Measurements from ENCODE around the gene GTSF1L.
"Not testable (repeated sequence)": the region's sequence is repeated elsewhere in the genome, so short reads cannot be mapped to it uniquely, and the experiment has no call there.

GTSF1L gene

DNA sequence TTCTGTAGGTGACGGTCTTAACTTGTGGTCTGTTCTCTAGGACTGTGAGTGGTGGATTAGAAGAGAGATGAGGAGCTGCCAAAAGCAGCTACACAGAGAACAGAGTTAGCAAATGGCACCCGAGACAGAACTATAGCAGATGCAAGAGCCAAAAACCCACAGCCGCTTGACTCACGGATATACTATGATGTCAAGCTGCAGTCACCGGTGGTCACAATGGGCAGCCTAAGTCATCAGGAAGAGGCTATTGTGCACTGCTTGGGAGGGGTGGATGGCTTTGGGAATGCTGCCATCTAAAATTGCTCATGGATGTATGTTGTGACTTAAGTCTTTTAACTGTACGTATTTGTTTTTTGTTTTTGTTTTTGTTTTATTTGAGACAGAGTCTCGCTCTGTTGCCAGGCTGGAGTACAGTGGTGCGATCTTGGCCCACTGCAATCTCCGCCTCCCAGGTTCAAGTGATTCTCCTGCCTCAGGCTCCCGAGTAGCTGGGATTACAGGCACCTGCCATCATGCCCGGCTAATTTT is at the start of gene GTSF1L:
GTSF1L (minus strand) TSS at position 192 of the 528 bp plus-strand sequence. CDS start 308 bp downstream, outside the sequence.
- no peak for DNase-seq

DNA sequence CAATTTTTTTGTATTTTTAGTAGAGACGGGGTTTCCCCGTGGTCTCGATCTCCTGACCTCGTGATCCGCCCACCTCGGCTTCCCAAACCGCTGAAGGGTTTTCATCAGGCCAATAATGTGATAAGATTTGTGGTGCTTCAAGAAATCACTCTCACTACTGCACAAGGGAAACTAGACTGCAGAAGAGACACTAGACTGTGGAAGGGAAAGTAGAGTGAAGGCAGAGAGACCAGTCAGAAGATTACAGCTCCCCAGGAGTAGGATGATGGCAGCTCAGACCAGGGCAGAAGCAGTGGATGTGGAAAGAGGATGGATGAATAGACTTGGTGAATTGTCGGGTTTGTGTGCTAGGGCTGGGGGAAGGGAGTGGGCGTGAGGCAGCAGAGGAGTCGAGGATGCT is 48.0 kb upstream of the GTSF1L start:
- no peak for DNase-seq

DNA sequence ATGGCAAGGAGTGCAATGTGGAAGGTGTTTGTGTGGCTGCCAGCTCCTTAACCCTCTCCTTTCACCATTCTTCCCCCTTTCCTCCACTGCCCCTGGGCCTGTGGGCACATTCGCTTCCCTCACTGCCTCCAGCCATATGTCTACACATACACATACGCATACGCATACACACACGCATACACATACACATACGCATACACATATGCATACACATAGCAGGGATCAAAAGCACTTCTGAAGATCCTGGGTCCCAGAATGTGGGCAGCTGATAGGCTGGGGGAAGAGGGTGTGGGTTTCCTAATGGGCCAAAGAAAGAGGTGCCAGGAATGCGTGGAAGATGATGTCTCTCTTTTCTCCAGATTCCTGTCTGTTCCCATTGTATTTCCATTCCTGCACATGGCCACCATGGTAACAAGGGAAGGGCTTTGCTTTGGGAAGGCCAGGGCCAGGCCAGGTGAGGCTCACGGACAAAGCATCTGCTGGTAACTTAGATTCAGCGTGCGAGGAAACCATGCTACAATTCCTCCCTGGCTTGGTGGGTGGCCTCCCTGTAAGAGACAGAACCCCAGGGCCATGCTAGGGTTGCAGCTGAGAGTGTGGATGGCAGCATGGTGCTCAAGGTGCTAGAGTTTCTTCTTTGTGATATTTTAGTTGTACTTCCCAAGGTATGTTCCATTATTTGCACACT is 44.8 kb upstream of the GTSF1L start:
- DNase-seq, result no peak

DNA sequence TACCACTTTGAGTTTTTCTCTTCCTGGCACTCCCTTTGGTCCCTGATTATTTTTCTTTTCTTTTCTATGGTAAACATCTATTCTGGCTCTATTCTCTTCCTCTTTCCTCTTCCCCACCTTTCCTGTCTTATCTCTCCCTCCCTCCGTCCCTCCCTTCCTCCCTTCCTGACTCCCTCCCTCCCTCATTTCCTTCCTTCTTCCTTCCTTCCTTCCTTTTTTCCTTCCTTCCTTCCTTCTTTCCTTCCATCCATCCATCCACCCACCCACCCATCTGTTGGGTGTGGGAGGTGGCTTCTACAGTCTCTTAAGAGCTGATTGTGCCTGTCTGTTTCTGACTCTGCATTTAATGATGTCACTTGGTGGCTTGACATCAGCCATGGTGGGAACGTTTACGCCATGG is 43.5 kb upstream of the GTSF1L start:
- no peak for DNase-seq

DNA sequence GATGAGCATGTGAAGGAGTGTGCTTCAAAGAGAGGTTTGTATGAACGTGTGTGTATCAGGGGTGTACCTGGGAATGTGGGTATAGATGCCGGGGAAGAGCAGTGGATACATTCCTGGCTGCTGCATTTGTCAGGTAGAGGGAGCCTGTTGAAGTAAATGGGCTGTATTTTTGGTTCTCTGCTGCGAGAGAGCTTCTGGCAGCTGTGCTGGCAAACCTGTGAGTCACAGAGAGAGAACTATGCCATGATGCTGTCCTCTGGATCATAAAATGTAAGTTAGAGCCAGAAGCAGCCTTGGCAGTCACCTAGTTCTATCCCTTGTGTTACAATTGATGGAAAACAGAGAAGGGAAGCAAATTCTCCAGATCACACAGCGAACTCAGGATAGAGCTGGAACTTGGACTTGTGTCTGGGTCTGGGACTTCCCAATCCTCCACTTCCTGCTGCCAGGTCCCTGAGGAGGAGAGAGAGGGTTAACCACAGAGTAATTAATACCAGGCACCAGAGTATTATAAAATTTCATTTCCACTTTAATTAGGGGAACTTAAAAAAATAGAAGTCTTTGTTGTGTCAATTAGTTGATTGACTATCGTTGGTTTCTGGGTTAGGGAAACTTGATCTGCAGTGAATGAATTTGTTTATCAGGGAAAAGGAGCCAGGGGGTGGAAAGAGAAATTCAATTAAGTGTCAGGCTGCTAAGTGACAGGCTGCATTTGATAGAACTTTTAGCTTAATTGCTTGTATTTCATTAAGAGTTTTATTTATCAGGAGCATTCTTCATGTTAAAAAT is 41.1 kb upstream of the GTSF1L start:
- DNase-seq, result no peak

DNA sequence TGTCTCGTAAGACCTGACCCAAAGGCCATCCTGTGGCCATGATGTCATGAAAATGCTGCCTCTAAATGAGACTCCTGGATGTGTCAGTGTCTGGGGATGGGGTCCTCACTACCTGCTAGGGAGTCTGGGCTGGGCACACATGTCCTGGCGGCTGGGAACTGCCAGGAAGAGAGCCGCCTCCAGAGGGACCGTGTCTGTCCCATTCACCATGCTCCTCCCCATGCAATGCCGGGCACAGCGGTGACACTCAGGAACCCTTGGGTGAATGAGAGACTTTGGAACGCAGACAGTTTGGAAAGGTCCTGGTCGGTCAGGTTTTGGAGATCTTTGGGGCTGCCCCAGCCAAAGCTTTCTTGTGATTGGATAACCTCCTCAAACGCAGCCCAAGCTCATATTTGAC is 40.1 kb upstream of the GTSF1L start:
- no peak for DNase-seq

DNA sequence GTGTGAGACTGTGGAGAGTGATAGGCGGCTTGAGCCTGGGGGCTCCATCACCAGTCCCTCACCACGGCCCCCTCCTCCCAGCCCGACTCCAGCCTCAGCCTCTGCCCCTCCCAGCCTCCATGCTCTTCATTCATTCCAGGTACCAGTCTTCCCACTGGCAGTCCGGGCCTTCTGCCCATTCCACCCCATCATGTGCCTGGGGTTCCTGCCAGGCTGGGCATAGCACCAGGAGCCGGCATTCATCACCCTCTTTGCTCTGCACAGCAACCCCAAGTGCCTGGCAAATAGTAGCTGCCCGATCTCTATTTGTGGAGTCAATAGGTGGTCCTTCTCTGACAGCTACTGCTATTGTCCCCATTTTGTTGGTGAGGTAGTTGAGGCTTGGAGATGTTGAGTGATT is 39.6 kb upstream of the GTSF1L start:
- no peak for DNase-seq

DNA sequence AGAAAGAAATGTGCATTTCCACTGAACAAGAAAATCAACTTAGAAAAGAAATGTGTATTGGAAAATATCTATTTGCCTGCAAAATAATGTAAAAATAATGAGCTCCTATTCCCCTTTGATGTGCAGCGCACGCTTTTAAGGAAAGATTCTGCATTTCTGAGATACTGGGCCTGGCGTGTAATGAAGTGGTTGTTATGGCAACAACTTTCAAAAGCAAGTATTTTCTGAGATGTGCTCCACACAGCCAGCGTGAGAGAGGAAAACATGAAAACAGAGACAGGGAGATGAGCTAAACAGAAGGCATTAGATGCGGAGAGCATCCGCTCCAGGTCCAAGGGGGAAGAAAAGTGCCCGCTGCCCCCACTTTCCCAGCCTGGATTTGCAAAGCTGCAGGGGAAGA is 39.1 kb upstream of the GTSF1L start:
- no peak for DNase-seq

DNA sequence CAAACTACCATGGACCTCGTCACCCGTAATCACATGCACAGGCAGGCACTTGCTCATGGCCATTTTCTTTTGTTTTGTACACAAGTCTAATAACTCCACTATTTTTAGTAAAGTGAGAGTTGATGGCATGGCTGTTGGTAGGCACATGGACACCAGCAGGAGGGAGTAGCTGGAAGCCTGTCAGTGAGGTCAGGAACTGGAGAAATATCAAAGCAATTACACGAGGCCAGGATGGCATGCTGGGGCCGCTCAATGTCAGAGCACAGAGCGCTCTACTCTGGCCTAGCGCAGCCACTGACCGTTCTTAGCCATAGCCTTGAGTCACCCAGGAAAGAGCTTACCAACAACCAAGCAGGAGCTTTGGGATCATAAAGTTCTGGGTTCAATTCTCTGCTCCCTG is 36.1 kb upstream of the GTSF1L start:
- DNase-seq, result no peak

DNA sequence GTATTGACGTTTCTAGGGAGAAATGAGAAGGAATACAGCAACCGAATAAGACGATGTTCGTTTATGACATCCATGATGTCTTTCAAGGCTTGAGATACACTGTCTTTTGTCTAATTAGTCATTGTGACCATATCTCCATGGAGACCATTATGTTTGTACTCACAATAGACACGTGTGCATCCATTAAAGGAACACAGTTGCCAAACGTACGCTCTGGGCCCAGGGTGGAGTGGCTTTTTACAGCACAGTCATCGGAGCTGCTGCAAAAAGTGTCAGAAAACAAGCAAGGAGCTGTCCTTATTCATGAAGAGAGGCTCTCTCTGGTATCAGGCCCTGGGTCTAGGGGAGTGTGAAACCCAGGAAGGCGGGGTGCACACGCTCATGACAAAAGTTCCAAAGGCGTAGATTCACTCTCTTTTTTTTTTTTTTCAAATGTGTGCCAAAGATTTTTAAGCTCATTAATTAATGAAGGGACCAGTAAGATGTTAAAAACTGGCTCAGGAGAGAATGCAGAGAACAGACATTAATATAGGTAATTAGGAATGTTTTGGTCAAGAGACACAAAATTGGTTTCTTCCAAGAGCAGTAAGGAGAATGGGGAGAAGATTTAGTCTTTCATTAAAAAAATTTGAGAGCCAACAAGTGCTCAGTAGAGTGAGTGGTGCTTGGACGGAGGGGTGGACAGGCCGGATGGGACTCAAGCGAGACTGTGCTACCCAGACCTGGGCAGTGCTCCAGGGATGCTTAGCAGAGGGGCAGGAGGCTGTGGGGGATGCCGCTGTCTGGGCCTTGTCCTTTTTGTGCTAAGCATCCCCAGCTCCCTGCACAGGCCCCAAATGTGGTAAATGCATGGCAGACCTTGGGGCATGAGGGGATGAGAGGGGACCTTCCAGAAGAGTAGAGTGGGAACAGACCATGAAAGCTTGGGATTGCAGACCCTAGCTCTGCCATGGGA is 34.9 kb upstream of the GTSF1L start:
- peak; percentile 11 for DNase-seq

DNA sequence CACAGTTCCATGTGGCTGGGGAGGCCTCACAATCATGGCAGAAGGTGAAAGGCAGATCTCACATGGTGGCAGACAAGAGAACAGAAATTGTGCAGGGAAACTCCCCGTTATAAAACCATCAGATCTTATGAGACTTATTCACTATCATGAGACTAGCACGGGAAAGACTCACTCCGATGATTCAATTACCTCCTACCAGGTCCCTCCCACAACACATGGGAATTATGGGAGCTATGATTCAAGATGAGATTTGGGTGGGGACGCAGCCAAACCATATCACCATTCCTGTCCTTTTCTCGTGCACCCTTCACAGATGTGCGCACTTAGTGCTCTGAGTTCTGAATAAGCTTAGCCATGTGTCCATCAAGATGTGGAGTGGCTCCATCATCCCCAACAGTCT is 31.1 kb upstream of the GTSF1L start:
- DNase-seq, result not testable (repeated sequence)

DNA sequence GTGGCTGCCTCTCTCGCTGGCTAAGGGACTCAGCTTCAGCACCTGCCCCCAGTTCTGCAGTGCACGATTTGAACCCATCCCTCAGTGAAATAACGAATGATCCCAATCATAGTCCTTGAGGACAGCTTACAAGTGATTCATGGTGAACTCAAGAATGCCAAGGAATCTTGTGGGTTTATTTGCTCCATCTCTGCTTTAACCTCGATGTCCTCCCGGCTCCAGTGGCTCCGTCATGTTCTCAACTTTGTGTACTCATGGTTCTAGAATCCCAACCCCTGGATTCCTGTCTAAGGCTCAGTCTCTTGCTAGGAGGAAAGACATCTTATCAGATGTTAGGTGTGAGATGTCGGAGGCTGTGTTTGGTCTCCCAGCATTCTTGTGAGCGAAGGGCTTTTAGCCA is 29.0 kb upstream of the GTSF1L start:
- no peak for DNase-seq

DNA sequence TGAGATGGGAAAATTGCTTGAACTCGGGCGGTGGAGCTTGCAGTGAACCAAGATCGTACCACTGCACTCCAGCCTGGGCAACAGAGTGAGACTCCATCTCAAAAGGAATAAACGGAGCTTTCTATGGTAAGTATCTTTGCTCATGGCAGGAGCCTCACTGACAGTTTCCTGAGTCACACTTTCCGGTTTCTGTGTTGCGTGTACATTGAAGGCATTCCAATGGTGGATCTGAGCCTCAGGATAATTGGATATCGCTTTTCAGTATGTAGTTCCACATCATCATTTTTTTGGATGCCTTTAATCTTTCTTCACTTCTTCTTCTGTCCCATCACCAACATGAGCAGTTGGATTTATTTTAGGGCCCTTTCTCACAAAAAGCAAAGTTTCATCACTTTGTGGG is 28.6 kb upstream of the GTSF1L start:
- DNase-seq, result no peak

DNA sequence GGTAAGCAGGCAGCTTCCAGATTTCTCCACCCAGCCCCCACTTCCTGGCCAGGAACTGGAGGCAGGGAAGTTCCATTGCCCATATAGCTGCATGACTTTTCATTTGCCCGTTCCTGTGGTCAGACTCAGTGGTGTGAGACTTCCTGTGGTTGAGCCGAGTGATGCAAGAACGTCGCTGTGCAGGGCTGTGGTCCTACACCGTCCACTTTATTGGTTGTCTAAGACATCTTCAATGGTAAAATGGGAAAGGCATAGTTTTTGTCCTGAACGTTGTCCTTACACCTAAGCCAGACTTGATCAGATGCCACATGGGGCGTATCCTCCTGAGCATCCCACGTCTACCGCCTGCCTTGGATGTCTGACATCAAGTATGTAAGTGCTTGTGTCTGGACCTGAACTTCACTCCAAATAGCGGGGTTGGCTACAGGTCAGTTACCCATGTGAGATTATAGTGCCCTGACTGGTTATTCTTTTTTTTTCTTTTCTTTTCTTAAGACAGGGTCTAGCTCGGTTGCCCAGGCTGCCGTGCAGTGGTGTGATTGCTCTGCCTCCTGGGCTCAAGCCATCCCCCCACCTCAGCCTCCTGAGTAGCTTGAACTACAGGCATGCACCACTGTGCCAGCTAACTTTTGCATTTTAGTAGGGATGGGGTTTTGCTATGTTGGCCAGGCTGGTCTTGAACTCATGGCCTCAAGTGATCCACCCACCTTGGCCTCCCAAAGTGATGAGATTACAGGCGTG is 25.9 kb upstream of the GTSF1L start:
- no peak for DNase-seq

DNA sequence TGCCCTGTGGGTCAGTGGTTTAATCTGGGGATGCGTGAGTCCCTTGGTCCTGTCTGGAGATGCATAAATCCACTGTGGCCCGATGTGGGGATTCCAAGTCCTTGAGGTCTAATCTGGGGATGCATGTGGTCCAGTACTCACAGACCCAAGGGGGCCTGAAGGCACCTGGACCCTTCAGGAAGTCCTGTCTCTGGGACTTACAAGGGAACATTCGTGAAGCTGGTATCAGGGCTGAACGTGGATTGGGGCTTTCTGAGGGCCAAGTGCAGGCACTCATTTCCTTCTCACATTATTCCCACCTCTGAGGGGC is 25.2 kb upstream of the GTSF1L start:
- no peak for DNase-seq

DNA sequence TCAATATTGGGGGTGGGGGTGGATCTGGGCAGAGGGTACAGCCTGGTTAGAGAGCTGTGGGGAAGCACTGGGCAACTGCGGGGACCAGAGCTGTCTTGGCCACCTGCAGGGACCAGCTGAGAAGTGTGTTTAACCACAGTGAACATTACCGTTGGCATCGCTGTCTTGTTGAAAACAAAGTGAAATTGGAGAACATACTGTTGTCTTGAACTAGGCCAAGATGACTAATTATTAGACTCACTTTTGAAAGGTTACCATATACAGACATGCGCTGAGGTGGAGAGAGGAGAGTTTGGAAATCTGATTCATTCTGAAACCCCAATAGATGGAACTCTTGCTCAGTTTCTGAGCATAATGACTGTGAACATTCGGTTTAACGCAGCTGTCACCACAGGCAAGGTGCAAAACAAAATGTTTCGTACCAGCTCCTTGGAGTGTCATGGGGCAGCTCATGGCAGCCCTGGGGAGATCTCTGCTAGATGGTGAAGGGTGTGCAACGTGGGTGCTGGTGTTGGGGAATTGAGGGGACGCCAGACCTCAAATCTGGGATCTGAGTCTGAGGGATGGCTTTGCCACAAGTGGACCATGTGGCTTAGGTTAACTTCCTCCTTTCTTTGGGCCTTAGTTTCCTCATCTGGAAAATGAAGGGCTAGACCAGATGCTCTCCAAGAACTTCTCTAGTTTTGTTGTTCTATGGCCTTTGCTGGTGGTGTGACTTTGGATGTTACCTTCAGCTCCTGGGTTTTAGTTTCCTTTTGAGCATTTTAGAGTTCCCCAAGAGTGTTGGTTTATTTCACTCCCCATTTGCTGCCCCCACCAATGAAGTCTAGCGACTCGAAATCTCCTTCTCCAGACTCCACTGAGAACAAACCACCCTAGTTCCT is 24.6 kb upstream of the GTSF1L start:
- no peak for DNase-seq

DNA sequence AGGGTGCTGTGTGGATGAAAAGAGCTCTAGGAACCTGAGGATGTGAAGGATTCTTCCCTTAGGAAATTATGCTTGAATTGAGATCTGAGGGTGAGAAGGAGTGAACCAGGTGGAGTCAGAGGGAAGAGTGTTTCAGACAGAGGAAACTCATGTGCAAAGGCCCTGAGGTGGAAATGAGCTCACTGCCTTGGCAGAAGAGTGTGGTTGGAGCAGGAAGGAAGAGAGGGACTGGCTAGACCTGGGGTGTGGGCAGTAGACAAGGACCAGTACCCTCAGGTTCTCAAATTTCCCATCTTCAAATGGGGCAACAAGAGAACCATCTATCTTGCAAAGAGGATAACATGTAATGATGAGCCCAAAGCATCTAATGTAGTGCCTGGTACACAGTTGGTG is 24.0 kb upstream of the GTSF1L start:
- DNase-seq, result no peak

DNA sequence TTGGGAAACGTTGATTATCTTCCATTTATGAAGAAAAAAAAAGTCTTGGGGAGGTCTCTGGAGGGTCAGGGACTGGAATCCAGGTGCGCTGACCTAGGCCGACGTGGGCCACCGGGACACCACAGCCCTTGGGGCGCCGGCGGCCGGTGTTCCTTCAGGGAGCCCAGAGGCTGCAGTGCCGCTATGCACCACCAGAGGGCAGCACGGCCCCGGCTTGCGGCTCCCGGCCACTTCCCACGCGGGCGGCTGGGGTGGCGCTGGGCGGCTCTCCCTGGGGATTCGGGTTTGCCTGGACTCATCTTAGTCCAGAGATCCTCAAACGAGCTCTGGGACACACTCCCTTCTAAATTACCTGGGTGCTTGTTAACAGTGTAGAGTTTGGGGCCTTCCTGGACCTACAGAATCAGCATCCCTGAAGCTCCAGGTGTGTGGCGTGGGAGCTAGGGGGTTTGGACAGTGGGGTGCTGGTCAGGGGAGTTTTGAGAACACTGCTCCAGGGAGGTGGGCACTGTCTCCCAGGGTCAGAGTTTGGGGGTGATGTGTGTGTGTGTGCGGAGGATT is 23.0 kb upstream of the GTSF1L start:
- DNase-seq, result peak; percentile 33

DNA sequence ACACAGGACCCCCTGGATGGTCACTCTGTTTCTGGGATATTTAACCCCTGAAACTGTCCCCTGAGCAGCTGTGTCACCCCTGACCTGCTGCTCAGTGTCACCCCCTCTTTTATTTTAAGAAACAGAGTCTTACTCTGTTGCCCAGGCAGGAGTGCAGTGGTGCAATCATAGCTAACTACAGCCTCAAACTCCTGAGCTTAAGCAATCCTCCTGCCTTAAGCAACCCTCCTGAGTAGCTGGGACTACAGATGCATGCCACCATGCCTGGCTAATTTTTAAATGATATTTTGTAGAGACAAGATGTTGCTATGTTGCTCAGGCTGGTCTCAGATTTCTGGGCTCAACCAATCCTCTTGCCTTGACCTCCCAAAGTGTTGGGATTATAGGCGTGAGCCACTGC is 21.5 kb upstream of the GTSF1L start:
- DNase-seq, result no peak

DNA sequence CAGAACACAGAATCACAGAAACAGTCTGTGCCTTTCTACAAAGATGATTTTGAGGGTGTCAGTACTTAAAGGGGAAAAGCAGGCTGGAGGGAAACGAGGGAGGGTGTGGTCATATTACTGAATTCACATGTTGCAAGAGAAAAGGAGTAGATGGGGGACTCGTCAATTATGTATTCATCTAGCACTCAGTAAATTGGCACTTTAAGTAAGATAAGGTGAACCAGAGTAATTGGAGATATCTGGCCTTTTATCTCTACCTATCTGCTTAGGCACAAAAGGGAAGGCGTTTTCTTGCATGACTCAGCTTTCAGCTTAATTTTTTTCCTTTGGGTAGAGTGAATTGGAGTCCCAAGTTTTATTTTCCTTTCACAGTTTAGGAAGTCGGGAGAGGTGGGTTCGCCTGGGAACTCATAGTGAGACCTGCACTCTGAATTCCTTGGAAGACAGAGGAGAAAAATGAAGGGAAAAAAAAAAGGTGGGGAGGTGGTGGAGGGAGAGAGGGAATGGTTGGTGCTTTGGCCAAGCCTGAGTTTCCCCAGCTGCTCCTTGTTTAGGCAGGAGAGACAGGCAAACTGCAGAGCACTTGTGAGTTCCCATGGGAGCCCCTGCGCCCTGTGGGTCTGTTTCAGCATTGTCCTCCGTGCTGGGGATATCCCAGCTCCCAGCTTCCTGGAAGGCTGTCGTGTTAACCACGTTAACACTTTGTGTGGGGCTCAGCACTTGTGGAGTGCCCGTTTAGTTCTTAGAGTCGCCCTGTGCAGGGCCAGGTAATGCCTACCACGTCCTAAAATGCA is 19.7 kb upstream of the GTSF1L start:
- DNase-seq, result no peak
